IPS DF 4.7 (cell line): ENCODE results near the gene PCDHGB4.
"Not testable (repeated sequence)": the region's sequence is repeated elsewhere in the genome, so short reads cannot be mapped to it uniquely, and the experiment has no call there.

Source experiments
- DNase-seq: peaks from one replicate; pipeline ENCODE4 v3.0.0-alpha.2; 2013; ENCODE audit warnings: low spot score; ENCODE audit errors: extremely low read depth

Gene PCDHGB4

GRCh38 chr5:141422742-141423291, 35.3 kb downstream of the PCDHGB4 start:
- no peak for DNase-seq

- no peak for DNase-seq
Observed at GRCh38 chr5:141427783-141428426, 40.4 kb downstream of the PCDHGB4 start.

GRCh38 chr5:141430332-141431113, 43.0 kb downstream of the PCDHGB4 start, which contains the start of gene PCDHGA12:
Gene PCDHGA12 (plus strand): TSS chr5:141430507. CDS start chr5:141430760, 253 bp downstream.
- DNase-seq: no peak

GRCh38 chr5:141431286-141431685, 43.8 kb downstream of the PCDHGB4 start:
- DNase-seq: no peak

GRCh38 chr5:141432308-141432707, 44.8 kb downstream of the PCDHGB4 start:
- not testable (repeated sequence) for DNase-seq

GRCh38 chr5:141432726-141433125, 45.2 kb downstream of the PCDHGB4 start:
- not testable (repeated sequence) for DNase-seq

- DNase-seq: no peak
Observed at GRCh38 chr5:141434006-141434405, 46.5 kb downstream of the PCDHGB4 start.

- DNase-seq: no peak
Observed at GRCh38 chr5:141437221-141437620, 49.7 kb downstream of the PCDHGB4 start.

- no peak for DNase-seq
Observed at GRCh38 chr5:141439411-141440141, 52.1 kb downstream of the PCDHGB4 start.
